ENCODE measurements around the gene CCDC33.

The CCDC33 gene

GRCh38 chr15:74257105-74257504 lies 21.0 kb downstream of the CCDC33 start:
- Histone ChIP-seq H3K4me3 (ENCODE audit: low read length) (no peak overlapping the region), H3K9me3 (ENCODE audit: control insufficient read depth, insufficient read depth, low read length) (no peaks in the 10 kb centered on the region), H4K20me1 (ENCODE audit: control insufficient read depth, insufficient read depth, low read depth, low read length) (no peaks in the 10 kb centered on the region), H3K27me3 (ENCODE audit: control insufficient read depth, low read length) (peaks cover 6% of the 10 kb centered on the region; the same call in 1 of the 2 replicates), H3F3A (ENCODE audit: control insufficient read depth, insufficient read depth) (no peaks in the 10 kb centered on the region), H3K36me3 (ENCODE audit: control insufficient read depth, low read length) (no peaks in the 10 kb centered on the region), H3K9me2 (replicated peaks; ENCODE audit: control insufficient read depth, low read length) (no peaks in the 10 kb centered on the region), H3K4me1 (ENCODE audit: control insufficient read depth, low read length) (peaks cover 4% of the 10 kb centered on the region; the same call in 1 of the 2 replicates), H3K79me2 (ENCODE audit: control insufficient read depth, low read length) (no peaks in the 10 kb centered on the region), H3K27ac (ENCODE audit: low read depth, low read length) (no peak overlapping the region), H3K4me2 (ENCODE audit: low read length) (no peak overlapping the region)
- TF ChIP-seq, protein P1, sequence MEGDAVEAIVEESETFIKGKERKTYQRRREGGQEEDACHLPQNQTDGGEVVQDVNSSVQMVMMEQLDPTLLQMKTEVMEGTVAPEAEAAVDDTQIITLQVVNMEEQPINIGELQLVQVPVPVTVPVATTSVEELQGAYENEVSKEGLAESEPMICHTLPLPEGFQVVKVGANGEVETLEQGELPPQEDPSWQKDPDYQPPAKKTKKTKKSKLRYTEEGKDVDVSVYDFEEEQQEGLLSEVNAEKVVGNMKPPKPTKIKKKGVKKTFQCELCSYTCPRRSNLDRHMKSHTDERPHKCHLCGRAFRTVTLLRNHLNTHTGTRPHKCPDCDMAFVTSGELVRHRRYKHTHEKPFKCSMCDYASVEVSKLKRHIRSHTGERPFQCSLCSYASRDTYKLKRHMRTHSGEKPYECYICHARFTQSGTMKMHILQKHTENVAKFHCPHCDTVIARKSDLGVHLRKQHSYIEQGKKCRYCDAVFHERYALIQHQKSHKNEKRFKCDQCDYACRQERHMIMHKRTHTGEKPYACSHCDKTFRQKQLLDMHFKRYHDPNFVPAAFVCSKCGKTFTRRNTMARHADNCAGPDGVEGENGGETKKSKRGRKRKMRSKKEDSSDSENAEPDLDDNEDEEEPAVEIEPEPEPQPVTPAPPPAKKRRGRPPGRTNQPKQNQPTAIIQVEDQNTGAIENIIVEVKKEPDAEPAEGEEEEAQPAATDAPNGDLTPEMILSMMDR (IDR thresholded peaks at IDR 0.05; ENCODE audit: low read depth, low read length, poor library complexity, severe bottlenecking), result no peak

DNA sequence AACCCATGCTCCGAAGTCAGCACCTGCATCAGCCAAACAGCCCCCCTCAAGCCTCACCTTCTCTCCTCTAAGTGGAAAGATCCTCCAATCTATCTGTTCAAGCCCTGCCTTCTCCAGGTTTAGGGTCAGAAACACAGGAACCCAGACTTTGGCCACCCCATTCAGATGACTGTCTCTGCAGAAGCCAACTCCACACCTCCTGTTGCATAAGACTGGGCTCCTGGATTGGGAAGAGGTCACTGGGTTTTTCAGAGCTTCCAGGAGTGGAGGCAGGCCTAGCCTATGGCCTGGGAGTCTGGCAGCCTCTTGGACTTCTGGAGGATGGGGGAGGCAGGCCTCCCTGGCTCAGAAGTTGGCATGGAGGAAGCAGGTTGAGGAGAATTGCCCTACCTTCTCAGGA lies 21.5 kb downstream of the CCDC33 start:
- Histone ChIP-seq H3K9me3 (ENCODE audit: control insufficient read depth, insufficient read depth, low read length) (no peaks in the 10 kb centered on the region), H3F3A (ENCODE audit: control insufficient read depth, insufficient read depth) (no peaks in the 10 kb centered on the region), H3K79me2 (ENCODE audit: control insufficient read depth, low read length) (no peaks in the 10 kb centered on the region), H4K20me1 (ENCODE audit: control insufficient read depth, insufficient read depth, low read depth, low read length) (no peaks in the 10 kb centered on the region), H3K4me1 (ENCODE audit: control insufficient read depth, low read length) (peaks cover 4% of the 10 kb centered on the region; the same call in 1 of the 2 replicates), H3K27ac (ENCODE audit: low read depth, low read length) (no peak overlapping the region), H3K4me2 (ENCODE audit: low read length) (no peak overlapping the region), H3K4me3 (ENCODE audit: low read length) (no peak overlapping the region), H3K27me3 (ENCODE audit: control insufficient read depth, low read length) (peaks cover 6% of the 10 kb centered on the region; the same call in 1 of the 2 replicates), H3K36me3 (ENCODE audit: control insufficient read depth, low read length) (no peaks in the 10 kb centered on the region), H3K9me2 (replicated peaks; ENCODE audit: control insufficient read depth, low read length) (no peaks in the 10 kb centered on the region)
- TF ChIP-seq EZH2phosphoT487 (IDR thresholded peaks at IDR 0.05; ENCODE audit: borderline replicate concordance, low read length), result no peak
- TF ChIP-seq, protein P1 (IDR thresholded peaks at IDR 0.05; ENCODE audit: low read depth, low read length, poor library complexity, severe bottlenecking), result no peak

DNA sequence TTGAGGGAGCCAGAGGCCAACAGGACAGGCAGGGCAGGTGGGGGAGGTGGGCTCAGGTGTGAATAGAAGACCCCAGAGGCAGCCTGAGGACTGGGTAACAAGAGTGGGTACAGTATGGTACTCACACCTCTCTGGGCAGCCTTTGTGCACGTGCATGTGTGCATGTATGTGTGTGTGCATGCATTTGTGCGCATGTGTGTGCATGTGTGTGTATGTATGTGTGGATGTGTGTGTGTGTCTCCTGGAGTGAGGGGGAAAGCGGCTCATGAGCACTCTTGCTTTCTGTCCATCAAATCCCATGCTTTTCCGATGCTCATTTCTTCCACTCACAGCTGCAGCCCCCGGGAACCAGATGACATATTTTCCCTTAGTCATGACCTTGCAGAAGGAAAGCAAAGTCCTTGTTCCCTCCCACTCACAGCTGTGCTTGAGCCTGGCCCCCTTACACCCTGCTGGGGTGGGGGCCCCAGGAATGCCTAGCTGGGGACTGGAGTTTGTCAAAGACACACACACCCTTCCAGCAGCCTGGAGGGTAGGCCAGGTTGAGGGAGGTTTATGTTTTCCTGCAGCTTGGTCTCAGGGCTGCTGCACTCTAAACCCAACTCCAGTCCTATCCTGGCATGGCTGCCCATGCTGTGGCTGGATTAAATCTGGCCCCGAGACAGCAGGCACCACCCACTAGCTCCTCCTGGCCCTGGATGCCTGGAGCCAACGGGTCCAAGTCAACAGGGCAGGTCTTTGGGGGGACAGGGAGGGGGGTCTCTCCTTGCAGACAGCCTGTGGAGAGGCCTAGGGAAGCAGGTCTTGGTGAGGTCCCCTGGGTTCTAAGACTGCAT lies 22.5 kb downstream of the CCDC33 start:
- no peak overlapping the region for H3K4me2 ChIP-seq (ENCODE audit: low read length)
- no peaks in the 10 kb centered on the region for H3K36me3 ChIP-seq (ENCODE audit: control insufficient read depth, low read length)
- TF ChIP-seq EZH2phosphoT487 (IDR thresholded peaks at IDR 0.05; ENCODE audit: borderline replicate concordance, low read length), result no peak
- TF ChIP-seq, protein P1 (IDR thresholded peaks at IDR 0.05; ENCODE audit: low read depth, low read length, poor library complexity, severe bottlenecking), result no peak
- no peak overlapping the region for H3K4me3 ChIP-seq (ENCODE audit: low read length)
- H3K9me2 ChIP-seq (replicated peaks; ENCODE audit: control insufficient read depth, low read length), result no peaks in the 10 kb centered on the region
- no peaks in the 10 kb centered on the region for H3K27me3 ChIP-seq (ENCODE audit: control insufficient read depth, low read length)
- no peaks in the 10 kb centered on the region for H3K9me3 ChIP-seq (ENCODE audit: control insufficient read depth, insufficient read depth, low read length)
- H3F3A ChIP-seq (ENCODE audit: control insufficient read depth, insufficient read depth), result no peaks in the 10 kb centered on the region
- peaks cover under 1% of the 10 kb centered on the region; the same call in 1 of the 2 replicates for H3K4me1 ChIP-seq (ENCODE audit: control insufficient read depth, low read length)
- H3K79me2 ChIP-seq (ENCODE audit: control insufficient read depth, low read length), result no peaks in the 10 kb centered on the region
- no peak overlapping the region for H3K27ac ChIP-seq (ENCODE audit: low read depth, low read length)
- H4K20me1 ChIP-seq (ENCODE audit: control insufficient read depth, insufficient read depth, low read depth, low read length), result no peaks in the 10 kb centered on the region

Data from DOHH2 (cell line).